GM18868 (cell line): Measurements from ENCODE around the gene C1orf159.
A peak's percentile ranks its signal among the peaks of the same experiment; 100 is the strongest.
"Not testable (repeated sequence)": the region's sequence is repeated elsewhere in the genome, so short reads cannot be mapped to it uniquely, and the experiment has no call there.

Source experiments
- ATAC-seq: cut with Tn5 transposase; IDR thresholded peaks from one replicate; pipeline ENCODE4 v1.9.1; 2021; ENCODE audit warnings: mild to moderate bottlenecking, moderate library complexity; ENCODE audit not compliant: unreplicated experiment

C1orf159 gene

DNA sequence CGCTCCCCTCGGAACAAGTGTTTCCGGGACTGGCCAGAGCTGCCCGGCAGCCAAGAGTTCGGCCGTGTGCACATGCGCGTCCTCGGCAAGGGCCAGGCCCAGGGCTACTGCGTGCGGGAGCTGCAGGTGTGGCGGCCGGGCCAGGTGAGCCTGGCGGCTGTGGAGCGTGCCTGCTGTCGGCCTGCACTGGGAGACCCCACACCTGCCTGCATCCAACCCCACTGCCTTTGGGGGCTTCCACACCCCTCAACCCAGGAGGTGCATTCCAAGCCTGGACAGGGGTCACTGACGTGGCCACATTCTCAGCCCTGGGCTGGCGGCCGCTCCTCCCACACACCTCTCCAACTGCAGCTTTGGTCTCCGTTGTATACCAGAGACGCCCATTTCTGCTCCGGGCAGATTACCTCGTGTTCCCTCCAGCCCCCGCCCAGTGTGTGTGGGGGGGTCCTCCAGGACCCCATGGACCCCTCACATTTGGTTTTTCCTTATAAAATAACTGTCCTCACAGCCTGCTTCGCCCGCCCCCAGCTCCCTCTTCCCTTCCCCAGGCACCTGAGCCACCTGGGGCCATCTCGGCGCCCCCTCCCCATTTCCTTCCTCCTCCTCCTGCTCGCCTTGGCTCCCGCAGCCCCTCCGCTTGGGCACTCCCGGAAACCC, 47.9 kb downstream of the C1orf159 start:
- ATAC-seq = no peak

GRCh38 chr1:1067284-1067859, 48.5 kb downstream of the C1orf159 start:
- no peak for ATAC-seq

GRCh38 chr1:1066403-1067283, 49.2 kb downstream of the C1orf159 start:
- ATAC-seq = no peak

GRCh38 chr1:1065940-1066304, 50.0 kb downstream of the C1orf159 start:
- ATAC-seq = not testable (repeated sequence)

DNA sequence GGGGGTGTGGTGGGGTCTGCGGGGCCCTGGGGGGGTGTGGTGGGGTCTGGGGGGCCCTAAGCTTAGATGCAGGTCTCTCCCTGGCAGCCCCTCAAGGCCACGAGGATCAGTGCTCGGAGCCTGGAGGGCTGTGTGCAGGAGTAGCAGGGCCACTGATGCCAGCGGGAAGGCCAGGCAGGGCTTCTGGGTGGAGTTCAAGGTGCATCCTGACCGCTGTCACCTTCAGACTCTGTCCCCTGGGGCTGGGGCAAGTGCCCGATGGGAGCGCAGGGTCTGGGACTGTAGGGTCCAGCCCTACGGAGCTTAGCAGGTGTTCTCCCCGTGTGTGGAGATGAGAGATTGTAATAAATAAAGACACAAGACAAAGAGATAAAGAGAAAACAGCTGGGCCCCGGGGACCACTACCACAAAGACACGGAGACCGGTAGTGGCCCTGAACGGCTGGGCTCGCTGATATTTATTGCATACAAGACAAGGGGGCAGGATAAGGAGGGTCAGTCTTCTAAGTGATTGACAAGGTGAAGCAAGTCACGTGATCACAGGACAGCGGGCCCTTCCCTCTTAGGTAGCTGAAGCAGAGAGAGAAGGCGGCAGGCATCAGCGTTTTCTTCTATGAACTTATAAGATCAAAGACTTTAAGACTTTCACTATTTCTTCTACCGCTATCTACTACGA, 50.5 kb downstream of the C1orf159 start:
- no peak for ATAC-seq

GRCh38 chr1:1063945-1064831, 51.7 kb downstream of the C1orf159 start:
- ATAC-seq = peak; percentile 64

GRCh38 chr1:1063261-1063944, 52.5 kb downstream of the C1orf159 start:
- no peak for ATAC-seq

- ATAC-seq = no peak
Measured at GRCh38 chr1:1062348-1063163, 53.3 kb downstream of the C1orf159 start.

GRCh38 chr1:1061682-1062345, 54.1 kb downstream of the C1orf159 start:
- ATAC-seq = no peak

- ATAC-seq = no peak
Measured at GRCh38 chr1:1060281-1061000, 55.4 kb downstream of the C1orf159 start.

DNA sequence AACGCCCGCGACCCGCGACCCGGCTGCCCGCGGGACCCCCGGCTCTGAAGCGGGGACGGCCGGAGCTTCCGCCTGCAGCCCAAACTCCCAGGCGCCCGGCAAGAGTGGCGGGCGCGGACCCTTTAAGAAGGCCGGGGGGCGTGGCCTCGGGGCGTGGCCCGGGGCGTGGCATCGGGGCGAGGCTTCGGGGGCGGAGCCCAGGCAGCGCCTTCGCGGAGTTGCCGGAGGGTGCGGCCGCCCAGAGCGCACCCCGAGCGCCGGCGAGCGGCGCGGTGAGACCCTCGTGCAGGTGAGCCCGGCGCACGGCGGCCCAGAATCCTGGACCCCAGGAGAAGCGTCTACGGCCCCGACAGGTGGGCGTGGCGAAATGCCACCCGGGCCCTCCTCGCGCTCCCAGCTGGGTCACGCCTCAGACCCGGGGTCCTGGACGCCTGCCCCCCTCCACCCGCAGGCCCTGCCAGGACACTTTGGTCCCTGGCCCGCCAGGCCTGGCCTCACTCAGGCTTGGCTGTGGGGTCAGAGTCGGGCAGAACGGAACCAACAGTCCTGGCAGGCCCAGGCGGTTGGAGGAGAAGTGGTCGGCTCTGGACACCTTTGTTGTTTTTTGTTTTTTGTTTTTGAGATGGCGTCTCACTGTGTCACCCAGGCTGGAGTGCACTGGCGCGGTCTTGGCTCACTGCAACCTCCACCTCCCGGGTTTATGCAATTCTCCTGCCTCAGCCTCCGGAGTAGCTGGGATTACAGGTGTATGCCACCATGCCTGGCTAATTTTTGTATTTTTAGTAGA, 56.2 kb downstream of the C1orf159 start:
- ATAC-seq = peak; percentile 55

GRCh38 chr1:1058921-1059493, 56.9 kb downstream of the C1orf159 start:
- peak; percentile 32 for ATAC-seq

DNA sequence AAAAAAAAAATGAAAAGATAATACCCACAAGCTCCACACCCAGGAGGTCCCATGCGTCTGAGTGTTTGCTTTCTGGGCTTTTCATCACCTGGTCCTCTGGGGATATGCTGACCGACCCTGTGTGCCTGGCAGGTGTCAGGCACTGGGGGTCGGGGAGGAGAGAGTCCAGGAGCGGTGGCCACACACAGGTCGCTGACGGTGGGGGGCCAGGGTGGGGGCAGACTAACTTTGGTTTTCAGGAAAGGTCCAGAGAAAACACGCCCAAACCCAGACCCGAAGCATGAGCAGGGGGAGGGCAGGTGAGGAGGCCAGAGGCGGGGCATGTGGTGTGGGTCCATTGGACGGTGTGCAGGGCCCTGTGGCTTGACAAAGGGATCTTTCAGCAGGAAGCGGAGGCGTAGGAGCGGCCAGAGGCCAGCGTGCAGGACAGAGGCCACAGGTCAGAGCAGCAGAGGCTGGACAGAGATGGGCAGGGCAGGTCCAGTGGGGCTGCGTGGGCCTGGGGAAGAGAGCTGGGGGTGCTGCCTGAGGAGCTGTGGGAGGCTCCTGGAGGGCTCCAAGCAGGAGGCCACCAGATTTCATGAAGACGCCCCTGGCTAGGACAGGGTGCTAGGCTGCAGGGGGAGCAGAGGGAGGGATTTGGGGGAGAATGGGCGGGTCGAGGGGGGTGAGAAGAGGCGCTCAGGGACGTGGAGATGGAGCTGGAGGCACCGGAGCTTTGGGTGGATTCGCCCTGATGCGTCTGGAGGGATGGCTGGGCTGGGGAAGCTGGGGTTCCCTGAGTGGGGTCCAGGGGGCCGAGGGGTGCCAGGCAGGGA, 57.6 kb downstream of the C1orf159 start:
- no peak for ATAC-seq

DNA sequence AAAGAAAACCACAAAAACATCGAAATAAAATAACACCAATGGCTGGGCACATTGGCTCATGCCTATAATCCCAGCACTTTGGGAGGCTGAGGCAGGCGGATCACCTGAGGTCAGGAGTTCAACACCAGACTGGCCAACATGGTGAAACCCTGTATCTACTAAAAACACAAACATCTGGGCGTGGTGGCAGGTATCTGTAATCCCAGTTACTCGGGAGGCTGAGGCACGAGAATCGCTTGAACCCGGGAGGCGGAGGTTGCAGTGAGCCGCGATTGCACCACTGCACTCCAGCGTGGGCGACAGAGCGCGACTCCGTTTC, 58.2 kb downstream of the C1orf159 start:
- ATAC-seq = not testable (repeated sequence)

DNA sequence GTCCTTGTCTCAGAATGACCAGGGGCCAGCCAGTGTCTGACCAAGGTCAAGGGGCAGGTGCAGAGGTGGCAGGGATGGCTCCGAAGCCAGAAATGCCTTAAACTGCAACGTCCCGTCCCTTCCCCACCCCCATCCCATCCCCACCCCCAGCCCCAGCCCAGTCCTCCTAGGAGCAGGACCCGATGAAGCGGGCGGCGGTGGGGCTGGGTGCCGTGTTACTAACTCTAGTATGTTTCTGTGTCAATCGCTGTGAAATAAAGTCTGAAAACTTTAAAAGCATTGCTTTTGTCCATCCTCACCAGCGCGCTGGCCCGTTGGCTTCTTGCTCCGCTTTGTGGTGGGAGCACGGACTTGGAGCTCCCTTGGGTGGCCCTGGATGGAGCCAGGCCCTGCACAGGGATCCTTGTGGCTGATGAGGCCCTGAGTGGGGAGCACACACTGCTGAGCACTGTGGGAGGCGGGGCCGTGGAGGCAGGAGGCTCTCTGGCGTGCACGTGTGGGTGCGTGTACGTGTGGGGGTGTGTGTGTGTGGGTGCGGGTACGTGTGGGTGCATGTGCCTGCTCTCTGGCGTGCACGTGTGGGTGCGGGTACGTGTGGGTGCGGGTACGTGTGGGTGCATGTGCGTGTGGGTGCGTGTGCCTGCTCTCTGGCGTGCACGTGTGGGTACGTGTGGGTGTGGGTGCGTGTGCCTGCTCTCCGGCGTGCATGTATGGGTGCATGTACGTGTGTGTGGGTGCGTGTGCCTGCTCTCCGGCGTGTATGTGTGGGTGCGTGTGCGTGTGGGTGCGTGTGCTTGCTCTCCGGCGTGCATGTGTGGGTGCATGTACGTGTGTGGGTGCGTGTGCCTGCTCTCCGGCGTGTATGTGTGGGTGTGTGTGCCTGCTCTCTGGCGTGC, 59.8 kb downstream of the C1orf159 start:
- ATAC-seq = no peak
